GM21381 (cell line): Measurements from ENCODE around the gene DCLK1.

Experiments used
- ATAC-seq: cut with Tn5 transposase; IDR thresholded peaks from one replicate; pipeline ENCODE4 v1.9.1; 2021; ENCODE audit warnings: mild to moderate bottlenecking, moderate library complexity; ENCODE audit not compliant: unreplicated experiment

Gene DCLK1

GRCh38 chr13:35723053-35723461, 408.1 kb downstream of the DCLK1 start:
- ATAC-seq, result no peak

DNA sequence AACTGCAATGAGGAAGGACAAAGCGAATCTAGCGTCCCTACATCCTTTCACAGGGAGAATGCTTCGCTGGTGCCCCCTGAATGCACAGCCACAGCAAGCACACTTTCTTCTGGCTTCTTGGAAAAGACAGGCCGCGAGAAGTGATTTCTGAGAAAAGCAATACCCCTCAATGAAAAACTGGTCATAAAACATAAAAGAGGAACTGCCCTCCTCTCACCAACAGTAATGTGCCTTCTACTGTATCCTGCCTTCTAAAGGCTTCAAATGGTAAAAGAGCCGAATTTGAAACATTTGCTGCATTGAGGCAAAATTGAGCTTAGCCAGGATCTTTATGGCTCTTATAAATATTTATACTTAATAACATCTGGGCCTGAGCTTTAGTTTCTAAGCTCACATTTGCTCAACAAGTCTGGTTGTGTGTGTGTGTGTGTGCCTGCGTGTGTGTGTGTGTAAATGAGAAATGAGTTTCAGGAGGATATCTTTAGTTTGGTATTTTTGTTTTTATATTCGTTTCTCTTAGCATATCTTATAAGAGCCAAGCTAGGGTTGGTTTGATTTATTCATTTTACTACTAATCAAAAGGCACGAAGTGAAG, 408.6 kb downstream of the DCLK1 start:
- no peak for ATAC-seq

- ATAC-seq, result no peak
Measured at GRCh38 chr13:35720690-35721554, 410.3 kb downstream of the DCLK1 start.

DNA sequence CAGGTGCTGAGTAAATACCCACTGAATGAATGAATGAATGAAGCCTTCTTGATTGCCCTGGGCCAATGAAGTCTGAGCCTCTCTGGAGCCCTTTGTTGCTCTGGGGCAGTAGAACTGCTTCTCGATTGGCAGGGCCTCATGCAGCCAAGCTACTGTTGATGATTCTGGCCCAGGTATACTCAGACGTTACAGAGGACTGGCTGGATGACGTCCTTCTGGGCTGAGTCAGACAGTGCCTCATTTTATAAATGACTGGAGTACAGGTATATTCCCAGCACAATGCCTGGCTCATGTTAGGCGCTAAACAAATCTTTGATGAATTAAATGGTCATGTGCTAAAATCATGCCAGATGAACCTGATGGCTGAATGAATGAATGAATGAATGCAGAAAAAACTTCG, 410.9 kb downstream of the DCLK1 start:
- ATAC-seq, result no peak
